ENCODE results near the gene B3GAT3. TPM values are rescaled to one million over a fixed set of nuclear protein-coding genes. Genes with fewer than 3 reads are reported as not detected.

B3GAT3 gene
- total RNA-seq, 1 donor = 30.8 TPM

GRCh38 chr11:62664405-62665074, 42.8 kb upstream of the B3GAT3 start:
- H3K79me2 ChIP-seq (ENCODE audit: insufficient read depth, low read length) = peaks cover 35% of the 10 kb centered on the region
- peaks cover 24% of the 10 kb centered on the region for H3K36me3 ChIP-seq (ENCODE audit: insufficient read depth, low read length)
- TF ChIP-seq CTCF (IDR thresholded peaks at IDR 0.05; ENCODE audit: extremely low read depth, low read depth, low read length) = no peak
- peaks cover 18% of the 10 kb centered on the region for H3K4me1 ChIP-seq (ENCODE audit: insufficient read depth, low read length)
- H3K27me3 ChIP-seq (ENCODE audit: insufficient read depth, low read length) = no peaks in the 10 kb centered on the region
- peak overlapping the region; percentile 91 for H3K4me2 ChIP-seq (ENCODE audit: insufficient read depth, low read length)
- H3K9me3 ChIP-seq (ENCODE audit: low read depth, low read length) = no peaks in the 10 kb centered on the region
- peak overlapping the region; percentile 82 for H3K27ac ChIP-seq (ENCODE audit: low read depth, low read length)
- peaks cover 10% of the 10 kb centered on the region for H4K20me1 ChIP-seq (ENCODE audit: insufficient read depth, low read length)
- DNase-seq (ENCODE audit: insufficient read length, low spot score, missing footprints) = peak; percentile 91
- peak overlapping the region; percentile 90 for H2AFZ ChIP-seq (ENCODE audit: low read length)
- peak overlapping the region; percentile 97 for H3K4me3 ChIP-seq (ENCODE audit: insufficient read depth, low read length)

GRCh38 chr11:62656796-62657429, 35.1 kb upstream of the B3GAT3 start:
- Histone ChIP-seq H3K79me2 (ENCODE audit: insufficient read depth, low read length) (peaks cover 12% of the 10 kb centered on the region), H3K27ac (ENCODE audit: low read depth, low read length) (no peak overlapping the region), H3K36me3 (ENCODE audit: insufficient read depth, low read length) (no peaks in the 10 kb centered on the region), H3K4me3 (ENCODE audit: insufficient read depth, low read length) (no peak overlapping the region), H3K4me2 (ENCODE audit: insufficient read depth, low read length) (no peak overlapping the region), H4K20me1 (ENCODE audit: insufficient read depth, low read length) (no peaks in the 10 kb centered on the region), H2AFZ (ENCODE audit: low read length) (no peak overlapping the region), H3K9me3 (ENCODE audit: low read depth, low read length) (no peaks in the 10 kb centered on the region), H3K4me1 (ENCODE audit: insufficient read depth, low read length) (peaks cover 8% of the 10 kb centered on the region), H3K27me3 (ENCODE audit: insufficient read depth, low read length) (no peaks in the 10 kb centered on the region)
- TF ChIP-seq CTCF (IDR thresholded peaks at IDR 0.05; ENCODE audit: extremely low read depth, low read depth, low read length) = no peak
- peak; percentile 23 for DNase-seq (ENCODE audit: insufficient read length, low spot score, missing footprints)

GRCh38 chr11:62654297-62654696, 32.5 kb upstream of the B3GAT3 start:
- no peak for DNase-seq (ENCODE audit: insufficient read length, low spot score, missing footprints)
- H3K4me1 ChIP-seq (ENCODE audit: insufficient read depth, low read length) = peaks cover 13% of the 10 kb centered on the region
- H3K27me3 ChIP-seq (ENCODE audit: insufficient read depth, low read length) = no peaks in the 10 kb centered on the region
- peaks cover 32% of the 10 kb centered on the region for H3K79me2 ChIP-seq (ENCODE audit: insufficient read depth, low read length)
- no peak overlapping the region for H3K4me2 ChIP-seq (ENCODE audit: insufficient read depth, low read length)
- no peak for TF ChIP-seq CTCF (IDR thresholded peaks at IDR 0.05; ENCODE audit: extremely low read depth, low read depth, low read length)
- no peak overlapping the region for H3K4me3 ChIP-seq (ENCODE audit: insufficient read depth, low read length)
- no peak overlapping the region for H3K27ac ChIP-seq (ENCODE audit: low read depth, low read length)
- H3K36me3 ChIP-seq (ENCODE audit: insufficient read depth, low read length) = peaks cover 6% of the 10 kb centered on the region
- H3K9me3 ChIP-seq (ENCODE audit: low read depth, low read length) = no peaks in the 10 kb centered on the region
- H4K20me1 ChIP-seq (ENCODE audit: insufficient read depth, low read length) = no peaks in the 10 kb centered on the region
- peak overlapping the region; percentile 27 for H2AFZ ChIP-seq (ENCODE audit: low read length)

Measured in osteoblast (primary cell).